Caco-2 (cell line): ENCODE measurements around the gene HYDIN. TPM values are rescaled to one million over a fixed set of nuclear protein-coding genes. Genes with fewer than 3 reads are reported as not detected.

Experiments used
- BruUV-seq: library from RNA; stranded (reverse); fragments of 400-500 nt; replicated peaks from 2 replicates; lab custom pipeline; 2021; lab: Mats Ljungman, UMichigan
- CTCF ChIA-PET: fragments of 300-600 bp; sonication (Branson Sonifier 250); formaldehyde crosslinking; loops from one replicate; lab custom pipeline; 2022; ENCODE audit warnings: antibody characterized with exemption; lab: Charles Lee
- POLR2A ChIA-PET: fragments of 300-600 bp; sonication (Branson Sonifier 250); formaldehyde crosslinking; loops from one replicate; lab custom pipeline; 2022; ENCODE audit warnings: antibody characterized with exemption; lab: Charles Lee
- DNase-seq, 2 experiments: peaks; one replicate each; pipeline versions ENCODE4 v3.0.0 to v3.0.0-alpha.2; 2020 to 2022
- H3K27me3 ChIP-seq: replicated peaks from 2 replicates; pipeline ENCODE4 v1.6.0; 2011; ENCODE audit warnings: low read length; ENCODE audit not compliant: control insufficient read depth, insufficient read depth
- H3K36me3 ChIP-seq: 2 replicates; pipeline ENCODE4 v1.5.1; 2011; ENCODE audit warnings: low read length; ENCODE audit not compliant: control insufficient read depth, insufficient read depth
- H3K4me1 ChIP-seq: fragments of 250-450 bp; sonication (Bioruptor Pico); 2 replicates; pipeline ENCODE4 v1.5.1; 2020; ENCODE audit warnings: mild to moderate bottlenecking
- H3K4me3 ChIP-seq: 2 replicates; pipeline ENCODE4 v1.5.1; 2011; ENCODE audit warnings: low read depth, mild to moderate bottlenecking, control low read depth, low read length
- H3K9me3 ChIP-seq: fragments of 250-450 bp; sonication (Bioruptor Pico); 2 replicates; pipeline ENCODE4 v1.5.1; 2020; ENCODE audit warnings: mild to moderate bottlenecking, moderate library complexity
- H3K27ac Mint-ChIP-seq: one replicate; pipeline ENCODE4 v1.8.0; 2022; ENCODE audit warnings: mixed read lengths; ENCODE audit not compliant: unreplicated experiment
- H3K27me3 Mint-ChIP-seq: one replicate; pipeline ENCODE4 v1.8.0; 2022; ENCODE audit warnings: mixed read lengths; ENCODE audit not compliant: insufficient read depth, unreplicated experiment
- H3K36me3 Mint-ChIP-seq: one replicate; pipeline ENCODE4 v1.8.0; 2022; ENCODE audit warnings: mild to moderate bottlenecking, mixed read lengths; ENCODE audit not compliant: insufficient read depth, unreplicated experiment
- H3K4me1 Mint-ChIP-seq: one replicate; pipeline ENCODE4 v1.8.0; 2022; ENCODE audit warnings: low read depth, mixed read lengths; ENCODE audit not compliant: unreplicated experiment
- H3K4me3 Mint-ChIP-seq: one replicate; pipeline ENCODE4 v1.8.0; 2022; ENCODE audit warnings: mild to moderate bottlenecking, moderate library complexity, mixed read lengths; ENCODE audit not compliant: unreplicated experiment
- H3K9me3 Mint-ChIP-seq: one replicate; pipeline ENCODE4 v1.8.0; 2022; ENCODE audit warnings: mixed read lengths; ENCODE audit not compliant: unreplicated experiment
- CTCF ChIP-seq, 2 experiments: fragments of 200-600 bp in 1 of 2; IDR thresholded peaks; 1 replicate in 1 of 2; 2 replicates in 1 of 2; pipeline versions ENCODE4 v1.5.1 to v1.8.0; 2011 to 2022; ENCODE audit warnings: antibody characterized with exemption in 1 of 2, control low read depth in 1 of 2, inconsistent platforms in 1 of 2, low read depth in 1 of 2, low read length in 1 of 2, mild to moderate bottlenecking in 1 of 2, moderate library complexity in 1 of 2; ENCODE audit not compliant: insufficient read depth in 1 of 2, severe bottlenecking in 1 of 2, unreplicated experiment in 1 of 2
- intact Hi-C: fragments of 100-400 bp; cut with micrococcal nuclease; formaldehyde crosslinking; loops from one replicate; pipeline ENCODE4 v1.10.0; 2022; ENCODE audit not compliant: unreplicated experiment
- total RNA-seq: library from RNA; stranded (reverse); gene quantifications from 2 replicates; pipeline ENCODE4 v1.2.3, GENCODE V29; 2022

Gene HYDIN
- total RNA-seq, 1 experiment from 2014 or later: 0.68 TPM

DNA sequence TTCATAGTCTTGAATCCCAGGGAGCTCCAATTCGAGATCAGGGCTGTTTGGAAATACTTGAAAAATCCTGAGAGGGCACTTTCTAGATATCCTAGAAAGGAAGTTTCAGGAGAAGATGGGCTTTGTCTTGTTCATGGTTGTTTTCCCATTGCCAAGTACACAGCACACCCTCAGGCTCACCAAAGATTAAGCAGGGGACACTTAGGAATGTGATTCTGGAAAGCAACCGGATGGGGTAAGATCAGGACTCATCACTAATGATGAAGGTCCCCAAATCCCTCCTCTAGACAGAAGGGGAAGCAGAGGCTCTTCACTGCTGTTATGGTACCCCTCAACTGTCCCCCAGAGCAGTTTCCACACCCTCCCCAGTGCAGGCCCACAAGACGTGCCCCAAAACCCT, 470.3 kb downstream of the HYDIN start:
- no peak overlapping the region for H3K4me3 Mint-ChIP-seq
- CTCF ChIA-PET: no interaction called here
- peaks cover 3% of the 10 kb centered on the region for H3K36me3 ChIP-seq
- DNase-seq: no peak
- peaks cover 62% of the 10 kb centered on the region for H3K36me3 Mint-ChIP-seq
- H3K9me3 Mint-ChIP-seq: no peaks in the 10 kb centered on the region
- no TSS peak for BruUV-seq
- no peak overlapping the region for H3K4me3 ChIP-seq
- no peak for TF ChIP-seq CTCF (IDR thresholded peaks at IDR 0.05; ENCODE audit: insufficient read depth in 1 of 2, low read depth in 1 of 2, low read length in 1 of 2, severe bottlenecking in 1 of 2, unreplicated experiment in 1 of 2)
- H3K27me3 ChIP-seq: no peaks in the 10 kb centered on the region
- H3K4me1 Mint-ChIP-seq: no peaks in the 10 kb centered on the region
- no peaks in the 10 kb centered on the region for H3K9me3 ChIP-seq
- POLR2A ChIA-PET: no interaction called here
- intact Hi-C loops: no loop called here
- H3K27me3 Mint-ChIP-seq: no peaks in the 10 kb centered on the region
- peak overlapping the region; percentile 5 for H3K27ac Mint-ChIP-seq
- H3K4me1 ChIP-seq: peaks cover 17% of the 10 kb centered on the region

GRCh38 chr16:70759666-70760065, 470.9 kb downstream of the HYDIN start:
- intact Hi-C loops: no loop called here
- Mint-ChIP-seq H3K4me1 (no peaks in the 10 kb centered on the region), H3K27ac (no peak overlapping the region), H3K9me3 (no peaks in the 10 kb centered on the region), H3K36me3 (peaks cover 62% of the 10 kb centered on the region), H3K4me3 (no peak overlapping the region), H3K27me3 (no peaks in the 10 kb centered on the region)
- no TSS peak for BruUV-seq
- H3K4me3 ChIP-seq: no peak overlapping the region
- H3K36me3 ChIP-seq: peaks cover 3% of the 10 kb centered on the region
- H3K4me1 ChIP-seq: peaks cover 17% of the 10 kb centered on the region
- no peaks in the 10 kb centered on the region for H3K27me3 ChIP-seq
- no peak for DNase-seq
- POLR2A ChIA-PET: no interaction called here
- CTCF ChIA-PET: no interaction called here
- H3K9me3 ChIP-seq: no peaks in the 10 kb centered on the region
- no peak for TF ChIP-seq CTCF (IDR thresholded peaks at IDR 0.05; ENCODE audit: insufficient read depth in 1 of 2, low read depth in 1 of 2, low read length in 1 of 2, severe bottlenecking in 1 of 2, unreplicated experiment in 1 of 2)

DNA sequence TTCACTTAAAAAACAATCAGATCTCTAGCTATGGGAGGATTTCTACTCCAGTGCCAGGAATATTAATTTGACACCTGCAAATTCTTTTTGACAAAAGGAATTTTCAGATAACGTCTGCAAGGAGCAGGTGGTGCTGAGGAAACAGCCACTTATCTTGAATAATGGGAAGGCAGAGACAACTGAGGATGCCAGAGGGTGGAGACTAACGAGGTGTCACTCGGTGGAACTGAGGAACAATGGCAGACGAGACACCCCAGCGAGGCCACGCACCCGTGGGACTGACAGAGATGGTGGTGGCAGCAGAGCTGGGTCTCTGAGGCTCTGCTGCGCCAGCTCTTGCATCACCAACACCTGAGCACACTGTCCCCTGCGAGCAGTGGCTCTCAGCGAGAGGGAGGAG, 471.7 kb downstream of the HYDIN start:
- no peaks in the 10 kb centered on the region for H3K27me3 ChIP-seq
- peaks cover 3% of the 10 kb centered on the region for H3K36me3 ChIP-seq
- H3K4me3 ChIP-seq: no peak overlapping the region
- H3K4me1 ChIP-seq: peaks cover 17% of the 10 kb centered on the region
- intact Hi-C loops: no loop called here
- no peak for DNase-seq
- POLR2A ChIA-PET: no interaction called here
- H3K4me1 Mint-ChIP-seq: no peaks in the 10 kb centered on the region
- H3K27ac Mint-ChIP-seq: peak overlapping the region; percentile 20
- TF ChIP-seq CTCF (IDR thresholded peaks at IDR 0.05; ENCODE audit: insufficient read depth in 1 of 2, low read depth in 1 of 2, low read length in 1 of 2, severe bottlenecking in 1 of 2, unreplicated experiment in 1 of 2): no peak
- no peaks in the 10 kb centered on the region for H3K9me3 Mint-ChIP-seq
- no peaks in the 10 kb centered on the region for H3K27me3 Mint-ChIP-seq
- no peak overlapping the region for H3K4me3 Mint-ChIP-seq
- no peaks in the 10 kb centered on the region for H3K9me3 ChIP-seq
- CTCF ChIA-PET: no interaction called here
- BruUV-seq: no TSS peak
- peaks cover 62% of the 10 kb centered on the region for H3K36me3 Mint-ChIP-seq

Other genes with a start within 250 kb of the HYDIN start
- gene CMTR2, start 58.7 kb upstream of the HYDIN start, total RNA-seq: 18.5 and 19.4 TPM in 2 replicates
- gene CALB2, start 128.0 kb upstream of the HYDIN start, total RNA-seq: 0.65 TPM in 1 of 2 replicates, not detected in the other
- gene TLE7, start 211.3 kb upstream of the HYDIN start, total RNA-seq: not detected in 2 replicates
- 8.5 and 9.6 TPM in 2 replicates for gene ZNF23, start 231.5 kb upstream of the HYDIN start, total RNA-seq